A673 (cell line): Measurements from ENCODE around the gene PREX1. TPM values are rescaled to one million over a fixed set of nuclear protein-coding genes. Genes with fewer than 3 reads are reported as not detected.
A peak's percentile ranks its signal among the peaks of the same experiment; 100 is the strongest.

ENCODE experiments used
- BruUV-seq: library from RNA; stranded (reverse); fragments of 400-500 nt; replicated peaks from 2 replicates; lab custom pipeline; 2021; lab: Mats Ljungman, UMichigan
- CTCF ChIA-PET: fragments of 300-600 bp; sonication (Branson Sonifier 250); formaldehyde crosslinking; loops from one replicate; lab custom pipeline; 2022; ENCODE audit warnings: antibody characterized with exemption; lab: Charles Lee
- POLR2A ChIA-PET: fragments of 300-600 bp; sonication (Branson Sonifier 250); formaldehyde crosslinking; loops from one replicate; lab custom pipeline; 2022; ENCODE audit warnings: antibody characterized with exemption; ENCODE audit not compliant: low non-redundant PET; lab: Charles Lee
- DNase-seq: peaks from one replicate; pipeline ENCODE4 v3.0.0-alpha.2; 2015; ENCODE audit warnings: low spot score
- H3K27ac ChIP-seq: fragments of 200-600 bp; sonication (generic); 2 replicates; pipeline ENCODE4 v1.5.1; 2016; ENCODE audit warnings: mixed run types, low read depth, mild to moderate bottlenecking, mixed read lengths, antibody characterized with exemption, low read length; ENCODE audit not compliant: poor library complexity, severe bottlenecking
- H3K27me3 ChIP-seq: fragments of 200-600 bp; sonication (generic); replicated peaks from 2 replicates; pipeline ENCODE4 v1.6.1; 2017; ENCODE audit warnings: mixed run types, low read depth, mild to moderate bottlenecking, mixed read lengths, antibody characterized with exemption, low read length; ENCODE audit not compliant: insufficient read depth, poor library complexity
- H3K36me3 ChIP-seq: fragments of 200-600 bp; sonication (generic); 2 replicates; pipeline ENCODE4 v1.6.1; 2016; ENCODE audit warnings: mixed run types, mild to moderate bottlenecking, mixed read lengths, antibody characterized with exemption, low read length; ENCODE audit not compliant: insufficient read depth, poor library complexity, severe bottlenecking
- H3K4me1 ChIP-seq: fragments of 200-600 bp; sonication (generic); 2 replicates; pipeline ENCODE4 v1.6.1; 2017; ENCODE audit warnings: mixed run types, mild to moderate bottlenecking, mixed read lengths, antibody characterized with exemption, low read length; ENCODE audit not compliant: insufficient read depth, poor library complexity, severe bottlenecking
- H3K4me3 ChIP-seq: fragments of 200-600 bp; sonication (generic); 2 replicates; pipeline ENCODE4 v1.5.1; 2016; ENCODE audit warnings: low read depth, mixed run types, mild to moderate bottlenecking, mixed read lengths, low read length; ENCODE audit not compliant: poor library complexity, severe bottlenecking
- H3K9me3 ChIP-seq: fragments of 200-600 bp; sonication (generic); 2 replicates; pipeline ENCODE4 v1.6.1; 2016; ENCODE audit warnings: mixed run types, low read depth, mild to moderate bottlenecking, mixed read lengths, antibody characterized with exemption, low read length; ENCODE audit not compliant: poor library complexity, severe bottlenecking
- EZH2 ChIP-seq: fragments of 200-600 bp; sonication (generic); IDR thresholded peaks from 2 replicates; pipeline ENCODE4 v1.6.1; 2017; ENCODE audit warnings: borderline replicate concordance, low read depth, mild to moderate bottlenecking, mixed read lengths, antibody characterized with exemption, low read length; ENCODE audit not compliant: poor library complexity, severe bottlenecking
- intact Hi-C: fragments of 100-400 bp; cut with micrococcal nuclease; formaldehyde crosslinking; loops from one replicate; pipeline ENCODE4 v1.10.0; 2022; ENCODE audit not compliant: unreplicated experiment
- total RNA-seq: library from RNA; stranded (reverse); gene quantifications from 2 replicates; pipeline ENCODE4 v1.2.3, GENCODE V29; 2021
- TF ChIP-seq, protein P1 (sequence below): fragments of 300-800, 200-600 bp; sonication (generic); conservative IDR thresholded peaks from 2 replicates; pipeline ENCODE4 v1.5.1; 2017; ENCODE audit warnings: low read depth, mild to moderate bottlenecking, antibody characterized with exemption, low read length, moderate library complexity, mixed read lengths

Gene PREX1
- total RNA-seq, 1 experiment from 2014 or later: 145 TPM

DNA sequence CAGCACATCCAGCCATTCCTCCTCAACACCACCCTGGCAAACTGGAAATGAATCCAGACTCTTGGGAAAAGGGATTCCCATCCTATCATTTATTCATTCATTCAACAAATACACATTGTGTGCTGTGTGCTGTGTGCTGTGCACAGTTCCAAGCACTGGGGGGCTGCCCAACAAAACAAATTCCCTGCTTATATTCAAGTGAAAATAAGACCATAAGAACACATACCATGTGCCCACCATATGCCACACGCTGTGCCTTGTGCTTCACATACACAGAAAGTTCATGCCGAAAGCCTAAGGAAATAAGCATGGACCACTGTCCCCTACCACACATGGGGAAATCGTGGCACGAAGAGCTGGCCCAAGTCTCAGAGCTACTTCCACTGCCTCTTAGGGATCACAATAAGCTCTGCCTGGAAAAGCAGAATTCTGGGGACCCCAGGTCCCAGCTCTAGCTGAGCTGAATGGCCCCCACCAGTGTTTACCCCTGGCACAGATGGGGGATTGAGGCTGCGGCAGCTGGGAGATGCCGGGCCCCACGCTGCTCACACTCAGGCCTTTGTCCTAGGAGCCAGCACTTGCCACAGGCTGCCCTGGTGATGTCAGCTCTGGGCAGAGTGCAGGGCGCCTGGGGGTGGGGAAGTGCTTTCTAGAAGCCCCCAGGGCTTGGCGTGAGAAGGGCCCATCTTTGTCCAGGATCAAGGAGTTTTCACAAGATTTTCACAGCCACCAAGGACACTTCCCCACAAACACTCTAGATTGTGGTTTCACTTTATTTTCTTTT is 99.6 kb downstream of the PREX1 start:
- ChIA-PET CTCF (no interaction called here), POLR2A (interaction anchor here (0.5 kb wide), 1 partner anchor 14 kb away, joined by 3 read pairs; no protein-coding TSS in a partner anchor)
- no TSS peak for BruUV-seq
- intact Hi-C loops: no loop called here
- Histone ChIP-seq H3K36me3 (peaks cover 99% of the 10 kb centered on the region), H3K27ac (peak overlapping the region; percentile 27), H3K9me3 (no peaks in the 10 kb centered on the region), H3K27me3 (no peaks in the 10 kb centered on the region), H3K4me1 (peaks cover 10% of the 10 kb centered on the region), H3K4me3 (no peak overlapping the region)
- no peak for DNase-seq
- TF ChIP-seq, protein P1, sequence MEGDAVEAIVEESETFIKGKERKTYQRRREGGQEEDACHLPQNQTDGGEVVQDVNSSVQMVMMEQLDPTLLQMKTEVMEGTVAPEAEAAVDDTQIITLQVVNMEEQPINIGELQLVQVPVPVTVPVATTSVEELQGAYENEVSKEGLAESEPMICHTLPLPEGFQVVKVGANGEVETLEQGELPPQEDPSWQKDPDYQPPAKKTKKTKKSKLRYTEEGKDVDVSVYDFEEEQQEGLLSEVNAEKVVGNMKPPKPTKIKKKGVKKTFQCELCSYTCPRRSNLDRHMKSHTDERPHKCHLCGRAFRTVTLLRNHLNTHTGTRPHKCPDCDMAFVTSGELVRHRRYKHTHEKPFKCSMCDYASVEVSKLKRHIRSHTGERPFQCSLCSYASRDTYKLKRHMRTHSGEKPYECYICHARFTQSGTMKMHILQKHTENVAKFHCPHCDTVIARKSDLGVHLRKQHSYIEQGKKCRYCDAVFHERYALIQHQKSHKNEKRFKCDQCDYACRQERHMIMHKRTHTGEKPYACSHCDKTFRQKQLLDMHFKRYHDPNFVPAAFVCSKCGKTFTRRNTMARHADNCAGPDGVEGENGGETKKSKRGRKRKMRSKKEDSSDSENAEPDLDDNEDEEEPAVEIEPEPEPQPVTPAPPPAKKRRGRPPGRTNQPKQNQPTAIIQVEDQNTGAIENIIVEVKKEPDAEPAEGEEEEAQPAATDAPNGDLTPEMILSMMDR: no peak
- TF ChIP-seq EZH2: no peak

DNA sequence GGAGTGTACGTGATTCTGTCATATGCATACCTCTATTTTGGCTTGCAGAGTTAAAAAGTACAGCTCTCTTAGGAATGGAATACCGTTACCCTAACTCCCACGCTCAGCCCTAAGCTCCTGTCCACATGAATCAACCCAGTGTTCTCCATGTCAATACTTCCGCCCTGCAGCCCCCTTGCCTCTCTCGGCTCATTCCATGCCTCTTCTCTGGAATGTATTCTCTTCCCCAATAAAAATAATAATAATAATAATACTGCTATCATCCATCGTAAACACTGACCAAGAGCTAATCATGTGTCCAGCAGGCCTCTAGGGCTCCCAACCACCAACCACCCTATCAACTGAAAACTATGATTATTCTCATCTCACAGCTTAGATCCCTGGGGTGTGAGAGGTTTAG is 100.6 kb downstream of the PREX1 start:
- no peak for DNase-seq
- no peak for TF ChIP-seq EZH2
- TF ChIP-seq, protein P1: no peak
- ChIA-PET CTCF (no interaction called here), POLR2A (no interaction called here)
- Histone ChIP-seq H3K4me3 (no peak overlapping the region), H3K36me3 (peaks cover 97% of the 10 kb centered on the region), H3K27me3 (no peaks in the 10 kb centered on the region), H3K27ac (no peak overlapping the region), H3K9me3 (no peaks in the 10 kb centered on the region), H3K4me1 (peaks cover 21% of the 10 kb centered on the region)
- BruUV-seq: no TSS peak
- intact Hi-C loops: no loop called here

DNA sequence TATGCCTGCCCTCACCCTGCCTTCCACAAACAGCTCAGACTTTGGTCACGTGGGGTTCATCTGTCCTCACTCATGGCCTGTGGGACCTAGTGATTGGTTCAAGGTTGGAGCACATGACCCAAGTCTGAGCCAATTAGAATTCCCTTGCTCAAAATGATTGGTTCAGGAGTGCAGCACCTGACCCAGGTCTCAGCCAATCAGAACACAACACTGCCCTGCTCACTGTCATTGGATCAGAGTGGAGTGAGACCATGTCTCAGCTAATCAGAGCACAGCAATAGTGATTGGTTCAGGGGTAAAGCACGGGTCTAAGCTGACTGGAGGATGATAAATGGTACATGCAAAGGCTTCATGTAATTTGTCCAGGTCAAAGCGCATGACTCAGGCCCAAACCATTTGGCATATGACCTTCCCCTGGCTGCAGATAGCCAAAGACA is 102.2 kb downstream of the PREX1 start:
- POLR2A ChIA-PET: interaction anchor here (0.6 kb wide), 1 partner anchor 53 kb away, joined by 7 read pairs; no protein-coding TSS in a partner anchor
- peaks cover 21% of the 10 kb centered on the region for H3K4me1 ChIP-seq
- no peaks in the 10 kb centered on the region for H3K9me3 ChIP-seq
- CTCF ChIA-PET: interaction anchor here (0.5 kb wide), 1 partner anchor 1381 kb away, joined by 3 read pairs; no protein-coding TSS in a partner anchor
- TF ChIP-seq, protein P1: no peak
- no peak for TF ChIP-seq EZH2
- H3K27me3 ChIP-seq: no peaks in the 10 kb centered on the region
- peak overlapping the region; percentile 24 for H3K27ac ChIP-seq
- H3K4me3 ChIP-seq: no peak overlapping the region
- peaks cover 92% of the 10 kb centered on the region for H3K36me3 ChIP-seq
- no TSS peak for BruUV-seq
- DNase-seq: peak; percentile 64
- intact Hi-C loops: no loop called here
